ENCODE measurements around the gene UNK. TPM values are rescaled to one million over a fixed set of nuclear protein-coding genes. Genes with fewer than 3 reads are reported as not detected.

The UNK gene
- total and polyA plus RNA-seq, 2 experiments from 2014 or later = 22.3 to 26.7 TPM

DNA sequence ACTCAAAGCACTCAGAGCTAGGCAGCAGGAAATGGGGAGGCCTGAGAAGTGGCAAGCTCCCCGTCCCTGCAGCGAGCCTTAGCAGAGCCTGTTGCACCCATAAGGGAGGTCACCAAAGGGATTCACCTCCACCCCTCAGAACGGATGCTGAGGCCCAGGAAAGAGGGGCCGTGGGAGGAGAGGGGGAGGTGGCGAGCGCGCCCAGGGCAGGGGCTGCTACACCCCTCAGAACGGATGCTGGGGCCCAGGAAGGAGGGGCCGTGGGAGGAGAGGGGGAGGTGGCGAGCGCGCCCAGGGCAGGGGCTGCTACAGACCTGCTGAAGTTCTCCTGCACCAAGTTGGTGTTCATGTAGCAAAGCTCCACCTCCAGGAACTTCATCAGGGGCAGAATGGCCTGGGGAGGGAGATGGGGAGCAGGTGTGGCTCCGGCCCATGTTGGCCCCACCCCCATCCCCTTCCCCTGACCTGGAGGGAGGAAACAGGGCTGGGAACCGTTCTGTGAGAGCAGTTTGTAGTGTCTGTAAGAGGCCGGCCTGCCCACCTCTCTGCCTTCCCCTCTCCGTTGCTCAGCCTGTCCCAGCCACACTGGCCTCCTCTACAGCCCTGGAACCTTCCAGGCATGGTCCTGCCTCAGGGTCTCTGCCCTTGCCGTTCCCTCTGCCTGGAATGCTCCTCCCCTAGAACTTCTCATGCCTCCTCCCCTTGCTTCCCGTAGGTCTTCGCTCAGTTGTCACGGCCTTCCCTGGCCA is 48.2 kb downstream of the UNK start:
- Histone ChIP-seq H4K20me1 (ENCODE audit: insufficient read depth, poor library complexity, severe bottlenecking) (no peaks in the 10 kb centered on the region), H3K4me1 (ENCODE audit: insufficient read depth) (peaks cover 4% of the 10 kb centered on the region), H3K36me3 (replicated peaks; ENCODE audit: insufficient read depth, low read depth) (no peaks in the 10 kb centered on the region), H3K9me3 (ENCODE audit: low read depth) (no peaks in the 10 kb centered on the region), H3K79me2 (no peaks in the 10 kb centered on the region), H3K9me2 (replicated peaks; ENCODE audit: insufficient read depth) (no peaks in the 10 kb centered on the region), H3K4me3 (no peak overlapping the region), H2AFZ (no peak overlapping the region), H3K4me2 (no peak overlapping the region), H3K27me3 (no peaks in the 10 kb centered on the region), H3K27ac (no peak overlapping the region)
- TF ChIP-seq EZH2 (IDR thresholded peaks at IDR 0.05; ENCODE audit: borderline replicate concordance) (no peak), EZH2phosphoT487 (IDR thresholded peaks at IDR 0.05; ENCODE audit: low read depth, severe bottlenecking, unreplicated experiment) (no peak)
- TF ChIP-seq, protein P1, sequence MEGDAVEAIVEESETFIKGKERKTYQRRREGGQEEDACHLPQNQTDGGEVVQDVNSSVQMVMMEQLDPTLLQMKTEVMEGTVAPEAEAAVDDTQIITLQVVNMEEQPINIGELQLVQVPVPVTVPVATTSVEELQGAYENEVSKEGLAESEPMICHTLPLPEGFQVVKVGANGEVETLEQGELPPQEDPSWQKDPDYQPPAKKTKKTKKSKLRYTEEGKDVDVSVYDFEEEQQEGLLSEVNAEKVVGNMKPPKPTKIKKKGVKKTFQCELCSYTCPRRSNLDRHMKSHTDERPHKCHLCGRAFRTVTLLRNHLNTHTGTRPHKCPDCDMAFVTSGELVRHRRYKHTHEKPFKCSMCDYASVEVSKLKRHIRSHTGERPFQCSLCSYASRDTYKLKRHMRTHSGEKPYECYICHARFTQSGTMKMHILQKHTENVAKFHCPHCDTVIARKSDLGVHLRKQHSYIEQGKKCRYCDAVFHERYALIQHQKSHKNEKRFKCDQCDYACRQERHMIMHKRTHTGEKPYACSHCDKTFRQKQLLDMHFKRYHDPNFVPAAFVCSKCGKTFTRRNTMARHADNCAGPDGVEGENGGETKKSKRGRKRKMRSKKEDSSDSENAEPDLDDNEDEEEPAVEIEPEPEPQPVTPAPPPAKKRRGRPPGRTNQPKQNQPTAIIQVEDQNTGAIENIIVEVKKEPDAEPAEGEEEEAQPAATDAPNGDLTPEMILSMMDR (IDR thresholded peaks at IDR 0.05; ENCODE audit: poor library complexity) = no peak
- WGBS (ENCODE audit: low lambda C conversion rate, missing lambda C conversion rate) = 51% methylated on average over 14 of the region's 20 CpGs
- no peak for DNase-seq (ENCODE audit: low spot score)

GRCh38 chr17:75834279-75834920 is 49.8 kb downstream of the UNK start:
- no peaks in the 10 kb centered on the region for H3K4me1 ChIP-seq (ENCODE audit: insufficient read depth)
- no peak overlapping the region for H3K4me3 ChIP-seq
- no peak for TF ChIP-seq EZH2phosphoT487 (IDR thresholded peaks at IDR 0.05; ENCODE audit: low read depth, severe bottlenecking, unreplicated experiment)
- TF ChIP-seq, protein P1 (IDR thresholded peaks at IDR 0.05; ENCODE audit: poor library complexity) = no peak
- no peak for TF ChIP-seq EZH2 (IDR thresholded peaks at IDR 0.05; ENCODE audit: borderline replicate concordance)
- H3K9me2 ChIP-seq (replicated peaks; ENCODE audit: insufficient read depth) = no peaks in the 10 kb centered on the region
- no peak overlapping the region for H2AFZ ChIP-seq
- WGBS (ENCODE audit: low lambda C conversion rate, missing lambda C conversion rate) = 96% methylated on average over 25 of the region's 25 CpGs
- no peaks in the 10 kb centered on the region for H3K36me3 ChIP-seq (replicated peaks; ENCODE audit: insufficient read depth, low read depth)
- DNase-seq (ENCODE audit: low spot score) = no peak
- no peak overlapping the region for H3K4me2 ChIP-seq
- H3K27ac ChIP-seq = no peak overlapping the region
- H3K79me2 ChIP-seq = no peaks in the 10 kb centered on the region
- H3K27me3 ChIP-seq = no peaks in the 10 kb centered on the region
- no peaks in the 10 kb centered on the region for H3K9me3 ChIP-seq (ENCODE audit: low read depth)
- H4K20me1 ChIP-seq (ENCODE audit: insufficient read depth, poor library complexity, severe bottlenecking) = no peaks in the 10 kb centered on the region

GRCh38 chr17:75834928-75835653 is 50.5 kb downstream of the UNK start:
- no peak for TF ChIP-seq EZH2 (IDR thresholded peaks at IDR 0.05; ENCODE audit: borderline replicate concordance)
- TF ChIP-seq, protein P1 (IDR thresholded peaks at IDR 0.05; ENCODE audit: poor library complexity) = no peak
- TF ChIP-seq EZH2phosphoT487 (IDR thresholded peaks at IDR 0.05; ENCODE audit: low read depth, severe bottlenecking, unreplicated experiment) = no peak
- no peaks in the 10 kb centered on the region for H3K9me3 ChIP-seq (ENCODE audit: low read depth)
- H2AFZ ChIP-seq = no peak overlapping the region
- no peaks in the 10 kb centered on the region for H3K36me3 ChIP-seq (replicated peaks; ENCODE audit: insufficient read depth, low read depth)
- no peaks in the 10 kb centered on the region for H3K27me3 ChIP-seq
- H3K4me3 ChIP-seq = no peak overlapping the region
- H3K79me2 ChIP-seq = no peaks in the 10 kb centered on the region
- no peak overlapping the region for H3K4me2 ChIP-seq
- no peaks in the 10 kb centered on the region for H3K4me1 ChIP-seq (ENCODE audit: insufficient read depth)
- no peaks in the 10 kb centered on the region for H4K20me1 ChIP-seq (ENCODE audit: insufficient read depth, poor library complexity, severe bottlenecking)
- no peak overlapping the region for H3K27ac ChIP-seq
- no peak for DNase-seq (ENCODE audit: low spot score)
- WGBS (ENCODE audit: low lambda C conversion rate, missing lambda C conversion rate) = 90% methylated on average over 17 of the region's 24 CpGs
- no peaks in the 10 kb centered on the region for H3K9me2 ChIP-seq (replicated peaks; ENCODE audit: insufficient read depth)
